SK-N-MC (cell line): ENCODE measurements around the gene KCNH1.

Experiments used
- DNase-seq: peaks from one replicate; pipeline ENCODE4 v3.0.0-alpha.2; 2011; ENCODE audit warnings: low read depth, low spot score
- H3K27ac ChIP-seq: fragments of 200-600 bp; sonication (generic); 2 replicates; pipeline ENCODE4 v1.5.1; 2016; ENCODE audit warnings: mixed run types
- H3K36me3 ChIP-seq: fragments of 200-600 bp; sonication (generic); 2 replicates; pipeline ENCODE4 v1.6.1; 2017; ENCODE audit warnings: antibody characterized with exemption, low read length, mixed read lengths; ENCODE audit not compliant: insufficient read depth
- H3K4me3 ChIP-seq: fragments of 200-600 bp; sonication (generic); 2 replicates; pipeline ENCODE4 v1.5.1; 2016
- H3K9ac ChIP-seq: fragments of 200-600 bp; sonication (generic); 2 replicates; pipeline ENCODE4 v1.8.0; 2017; ENCODE audit warnings: mixed run types, mixed read lengths; ENCODE audit not compliant: insufficient read length
- H3K9me3 ChIP-seq: fragments of 200-600 bp; sonication (generic); 2 replicates; pipeline ENCODE4 v1.6.1; 2017; ENCODE audit warnings: low read depth, mild to moderate bottlenecking, antibody characterized with exemption, low read length, moderate library complexity, mixed read lengths
- EZH2 ChIP-seq: fragments of 200-600 bp; sonication (generic); IDR thresholded peaks from one replicate; pipeline ENCODE4 v1.6.1; 2017; ENCODE audit warnings: antibody characterized with exemption
- FOXP2 ChIP-seq: optimal IDR thresholded peaks from 2 replicates; pipeline ENCODE3; 2011; ENCODE audit warnings: mild to moderate bottlenecking, moderate library complexity; ENCODE audit not compliant: insufficient read depth; ENCODE audit errors: extremely low read length, control extremely low read depth
- POLR2AphosphoS5 ChIP-seq: IDR thresholded peaks from 2 replicates; pipeline ENCODE4 v1.6.1; 2012; ENCODE audit warnings: mild to moderate bottlenecking, low read depth, low read length, borderline replicate concordance

KCNH1 gene

DNA sequence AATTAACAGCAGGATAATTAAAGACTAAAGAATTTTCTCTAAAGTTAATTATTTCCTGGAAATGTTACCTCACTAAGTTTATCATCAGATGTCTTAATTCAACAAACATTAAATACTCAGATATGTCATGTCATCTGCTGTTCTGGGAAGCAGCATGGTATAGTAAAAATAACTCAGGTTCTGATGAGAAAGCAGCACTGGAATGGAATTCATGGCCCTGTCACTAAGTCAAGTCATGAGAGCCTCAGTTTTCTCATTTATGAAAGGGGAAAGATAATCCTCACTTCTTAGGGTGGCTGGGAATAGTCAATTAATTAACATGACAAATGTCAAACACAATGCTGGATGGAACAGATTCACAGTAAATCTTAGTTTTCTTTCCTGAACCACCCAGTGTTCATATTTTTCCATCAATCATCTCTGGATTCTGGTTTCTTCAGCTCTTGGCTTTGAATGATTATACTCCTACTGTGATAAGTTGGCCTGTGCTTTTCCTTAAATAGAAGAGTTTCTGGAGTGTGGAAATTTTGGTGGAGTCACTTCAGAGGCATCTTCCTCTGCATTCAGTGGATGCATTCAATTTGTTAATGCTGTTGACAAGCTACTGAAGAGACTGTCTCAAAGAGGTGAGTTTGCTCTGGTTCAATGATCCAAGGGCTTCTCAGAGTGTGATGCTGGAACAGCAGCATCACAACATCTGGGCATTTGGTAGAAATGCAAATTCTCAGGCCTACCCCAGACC lies 319.4 kb downstream of the KCNH1 start:
- Histone ChIP-seq H3K4me3 (no peak overlapping the region), H3K9ac (no peak overlapping the region), H3K27ac (no peak overlapping the region), H3K36me3 (no peaks in the 10 kb centered on the region), H3K9me3 (no peaks in the 10 kb centered on the region)
- TF ChIP-seq EZH2, result no peak
- TF ChIP-seq POLR2AphosphoS5, result no peak
- TF ChIP-seq FOXP2, result no peak
- no peak for DNase-seq

DNA sequence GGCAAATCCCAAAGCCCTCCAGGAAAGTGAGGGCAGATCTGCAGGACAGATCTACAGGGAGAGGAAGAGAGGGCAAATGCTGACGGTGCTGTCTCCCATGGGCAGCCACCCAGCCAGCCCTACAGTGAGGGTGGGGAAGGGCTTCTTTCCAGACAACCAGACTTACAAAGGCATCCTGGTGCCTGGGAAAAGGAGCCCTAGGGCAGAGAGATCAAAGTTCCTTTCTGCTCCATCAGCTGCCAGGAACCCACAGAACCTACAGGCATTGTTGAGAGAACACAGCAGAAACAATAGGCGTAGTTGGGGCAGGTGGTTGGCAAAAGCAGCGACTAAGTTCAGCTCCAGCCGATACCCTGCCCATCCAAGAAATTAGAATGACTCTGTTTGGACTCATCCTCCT lies 332.4 kb downstream of the KCNH1 start:
- H3K9me3 ChIP-seq, result no peaks in the 10 kb centered on the region
- H3K36me3 ChIP-seq, result no peaks in the 10 kb centered on the region
- H3K9ac ChIP-seq, result no peak overlapping the region
- no peak for TF ChIP-seq POLR2AphosphoS5
- TF ChIP-seq FOXP2, result no peak
- no peak for TF ChIP-seq EZH2
- no peak overlapping the region for H3K27ac ChIP-seq
- no peak overlapping the region for H3K4me3 ChIP-seq
- DNase-seq, result no peak

DNA sequence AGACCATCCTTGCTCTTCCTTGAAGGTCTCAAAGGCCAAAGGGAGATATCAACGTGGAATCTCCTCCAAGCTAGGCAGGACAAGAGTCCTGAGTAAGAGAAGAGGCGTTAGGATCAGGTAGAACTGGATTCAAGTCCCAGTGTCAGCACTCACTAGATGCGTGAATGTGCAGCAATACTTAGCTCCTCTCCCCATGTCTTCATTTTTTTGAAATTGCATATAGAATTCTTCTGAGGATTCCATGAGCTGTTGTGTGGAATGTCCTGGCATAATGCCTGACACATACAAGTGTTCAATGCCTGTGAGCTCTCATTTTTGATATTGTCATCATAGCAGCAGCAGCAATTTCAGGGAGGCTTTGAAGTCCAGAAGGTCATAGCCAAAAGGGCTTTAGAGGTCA lies 333.2 kb downstream of the KCNH1 start:
- H3K4me3 ChIP-seq, result no peak overlapping the region
- H3K27ac ChIP-seq, result no peak overlapping the region
- no peaks in the 10 kb centered on the region for H3K9me3 ChIP-seq
- TF ChIP-seq FOXP2 (no peak), POLR2AphosphoS5 (no peak), EZH2 (no peak)
- DNase-seq, result no peak
- no peak overlapping the region for H3K9ac ChIP-seq
- no peaks in the 10 kb centered on the region for H3K36me3 ChIP-seq

DNA sequence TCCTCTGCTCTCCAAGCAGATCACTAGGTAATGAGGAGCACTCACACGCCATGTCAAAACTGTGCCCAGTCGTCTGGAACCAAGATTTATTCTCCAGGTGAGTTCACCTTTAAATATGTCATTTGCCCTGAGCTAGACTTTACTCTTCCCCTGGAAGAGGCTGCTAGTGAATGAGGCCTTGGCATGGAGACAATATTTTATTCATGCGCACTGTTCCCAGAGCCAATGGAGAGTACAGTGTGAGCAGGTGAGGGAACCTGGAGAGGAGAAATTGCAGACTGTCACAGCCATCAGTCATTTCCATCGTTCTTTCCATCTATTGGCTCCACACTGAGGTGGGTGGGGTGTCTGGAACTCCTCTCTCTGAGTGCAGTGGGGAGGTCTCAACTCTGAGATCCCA lies 333.6 kb downstream of the KCNH1 start:
- H3K4me3 ChIP-seq, result no peak overlapping the region
- DNase-seq, result no peak
- no peak for TF ChIP-seq EZH2
- TF ChIP-seq POLR2AphosphoS5, result no peak
- TF ChIP-seq FOXP2, result no peak
- no peak overlapping the region for H3K27ac ChIP-seq
- no peaks in the 10 kb centered on the region for H3K9me3 ChIP-seq
- H3K9ac ChIP-seq, result no peak overlapping the region
- no peaks in the 10 kb centered on the region for H3K36me3 ChIP-seq

DNA sequence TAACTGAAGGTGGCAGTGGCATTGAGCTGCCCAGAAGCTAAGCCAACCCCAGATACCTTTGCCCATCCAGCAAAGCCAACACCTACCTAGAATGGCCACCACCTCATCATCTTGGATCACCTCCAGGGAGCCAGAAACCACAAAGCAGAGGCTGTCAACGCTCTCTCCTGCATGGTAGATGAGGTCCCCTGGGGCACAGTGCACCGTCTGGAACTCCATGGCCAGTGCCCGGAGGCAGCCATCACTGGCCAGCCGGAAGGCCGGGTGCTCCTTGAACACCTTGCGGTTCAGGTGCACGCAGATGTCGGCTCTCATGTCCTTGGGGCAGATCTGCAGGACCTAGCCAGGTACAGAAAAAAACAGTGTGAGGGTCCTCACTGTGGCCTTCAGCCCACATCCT lies 336.5 kb downstream of the KCNH1 start:
- DNase-seq, result no peak
- Histone ChIP-seq H3K27ac (no peak overlapping the region), H3K9ac (no peak overlapping the region), H3K9me3 (no peaks in the 10 kb centered on the region), H3K4me3 (no peak overlapping the region), H3K36me3 (no peaks in the 10 kb centered on the region)
- TF ChIP-seq EZH2, result no peak
- no peak for TF ChIP-seq POLR2AphosphoS5
- TF ChIP-seq FOXP2, result no peak

DNA sequence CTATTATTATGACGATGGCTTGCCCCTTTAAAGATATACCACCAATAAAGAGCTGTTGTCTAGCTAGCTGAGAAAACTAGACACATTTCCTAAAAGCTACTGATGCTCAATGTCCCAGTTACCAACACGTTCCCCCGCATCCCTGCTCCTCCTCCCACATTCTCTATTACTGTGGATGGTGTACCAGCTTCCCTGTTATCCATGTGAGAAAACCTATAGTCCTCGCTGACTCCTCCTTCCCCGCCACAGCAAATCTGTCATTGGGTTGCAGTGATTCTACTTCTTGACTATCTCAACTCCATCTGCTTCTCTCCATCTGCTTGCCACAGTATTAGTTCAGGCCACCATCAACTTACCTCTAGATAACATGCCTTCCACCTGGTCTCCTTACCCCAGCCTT lies 337.5 kb downstream of the KCNH1 start:
- no peak overlapping the region for H3K27ac ChIP-seq
- no peaks in the 10 kb centered on the region for H3K36me3 ChIP-seq
- H3K4me3 ChIP-seq, result no peak overlapping the region
- H3K9me3 ChIP-seq, result no peaks in the 10 kb centered on the region
- no peak overlapping the region for H3K9ac ChIP-seq
- no peak for TF ChIP-seq EZH2
- no peak for TF ChIP-seq FOXP2
- no peak for TF ChIP-seq POLR2AphosphoS5
- no peak for DNase-seq

DNA sequence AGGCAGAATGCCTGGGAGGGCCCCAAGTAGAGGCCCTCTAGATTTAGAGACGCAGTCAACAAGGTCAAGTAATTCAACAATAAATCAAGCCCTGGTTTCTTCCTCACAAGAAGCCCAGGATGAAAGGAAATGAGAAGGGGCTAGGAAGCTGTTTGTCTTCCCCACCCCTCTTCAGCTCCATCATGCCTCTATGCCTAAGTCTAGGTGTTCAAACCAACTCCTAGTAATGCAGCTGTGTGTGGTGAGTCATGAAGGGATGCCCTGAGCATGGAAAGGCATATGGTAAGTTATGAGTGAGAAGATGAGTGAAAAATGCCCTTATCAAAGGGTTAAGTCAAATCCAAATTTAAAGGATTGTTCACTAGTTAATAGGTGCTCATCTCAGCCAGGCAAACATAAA lies 339.5 kb downstream of the KCNH1 start:
- Histone ChIP-seq H3K9me3 (no peaks in the 10 kb centered on the region), H3K27ac (no peak overlapping the region), H3K36me3 (no peaks in the 10 kb centered on the region), H3K4me3 (no peak overlapping the region), H3K9ac (no peak overlapping the region)
- DNase-seq, result no peak
- TF ChIP-seq EZH2 (no peak), FOXP2 (no peak), POLR2AphosphoS5 (no peak)

DNA sequence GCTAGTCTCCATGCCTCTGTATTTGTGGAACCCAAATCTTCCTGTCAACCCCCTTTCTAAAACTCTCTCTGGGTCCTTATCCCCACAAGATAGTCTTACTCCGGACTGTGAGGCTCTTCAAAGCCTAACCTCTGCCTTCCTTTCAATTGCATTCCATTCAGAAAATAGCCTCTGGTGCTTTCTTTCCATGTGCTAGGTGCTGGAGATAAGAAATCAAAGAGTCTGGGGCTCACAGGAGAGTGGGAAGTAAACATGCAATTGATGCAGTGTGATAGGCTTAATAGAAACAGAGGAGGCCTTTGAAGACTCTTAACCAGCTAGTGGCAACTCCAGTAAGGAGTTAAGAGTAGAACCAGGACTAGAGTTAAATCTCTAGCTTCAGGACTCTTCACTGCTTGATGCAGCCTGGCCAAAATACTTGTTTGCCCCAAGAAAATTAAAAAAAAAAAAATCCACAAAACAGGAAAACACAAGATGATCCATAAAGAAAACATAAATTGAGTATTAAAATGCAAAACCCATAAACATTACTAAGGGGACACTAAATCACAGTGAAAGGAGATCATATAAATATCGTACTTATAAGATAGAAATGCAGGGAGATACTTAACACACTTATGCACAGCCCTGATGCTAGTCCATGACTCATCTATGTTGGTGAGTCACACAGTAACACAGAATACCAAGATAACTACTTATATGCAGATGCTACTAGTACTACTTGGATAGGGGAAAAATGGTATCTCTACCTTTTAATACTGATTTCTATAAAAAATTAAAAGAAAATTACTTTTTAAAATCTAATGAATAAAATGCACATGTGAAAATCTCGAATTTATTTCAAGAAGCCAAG lies 341.5 kb downstream of the KCNH1 start:
- no peak overlapping the region for H3K4me3 ChIP-seq
- no peak overlapping the region for H3K27ac ChIP-seq
- DNase-seq, result no peak
- H3K9me3 ChIP-seq, result no peaks in the 10 kb centered on the region
- no peak overlapping the region for H3K9ac ChIP-seq
- H3K36me3 ChIP-seq, result no peaks in the 10 kb centered on the region
- TF ChIP-seq EZH2 (no peak), FOXP2 (no peak), POLR2AphosphoS5 (no peak)
